Tibial nerve (tissue), 4 donors: ENCODE results near the gene OSBPL5.

Experiments
- CTCF ChIP-seq, 5 experiments: fragments of 200-600 bp in 3 of 5; fragments of 450-650 bp in 2 of 5; sonication (generic) in 3 of 5; IDR thresholded peaks; one replicate each; pipeline ENCODE4 v1.5.1; 2016 to 2019; ENCODE audit warnings: antibody characterized with exemption in 5 of 5, mild to moderate bottlenecking in 3 of 5, moderate library complexity in 2 of 5
- EP300 ChIP-seq, 2 donors: sonication (generic); formaldehyde crosslinking; IDR thresholded peaks; one replicate each; pipeline ENCODE4 v1.6.1; 2017; ENCODE audit warnings: antibody characterized with exemption in 2 of 2, mild to moderate bottlenecking in 1 of 2
- POLR2A ChIP-seq, 2 donors: fragments of 450-650 bp; IDR thresholded peaks; one replicate each; pipeline ENCODE4 v1.6.1; 2017; ENCODE audit warnings: antibody characterized with exemption in 2 of 2, mild to moderate bottlenecking in 2 of 2, moderate library complexity in 2 of 2

DNA sequence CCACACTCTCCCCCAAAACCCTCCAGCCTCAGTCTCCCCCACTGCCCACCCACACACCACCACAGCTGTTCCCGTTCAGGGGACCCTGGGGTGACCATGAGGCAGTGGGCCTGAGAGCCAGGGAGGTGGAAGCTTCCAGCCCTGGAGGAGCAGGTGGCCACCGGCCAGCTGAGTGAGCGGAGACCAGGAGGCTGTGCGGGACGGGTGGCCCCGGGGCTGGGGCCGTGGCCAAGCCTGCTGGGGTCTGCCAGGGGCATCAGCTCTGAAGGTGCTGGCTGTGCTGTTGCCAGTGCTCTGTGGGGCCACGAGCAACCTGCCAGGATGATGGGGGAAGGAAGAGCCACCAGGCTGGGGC is 26.0 kb downstream of the OSBPL5 start:
- no peak for TF ChIP-seq CTCF (IDR thresholded peaks at IDR 0.05)
- no peak for TF ChIP-seq POLR2A (IDR thresholded peaks at IDR 0.05)
- TF ChIP-seq EP300 (IDR thresholded peaks at IDR 0.05) = no peak
